Osteoblast (primary cell): ENCODE results near the gene ZDHHC13. TPM values are rescaled to one million over a fixed set of nuclear protein-coding genes. Genes with fewer than 3 reads are reported as not detected.

Source experiments
- DNase-seq: peaks from one replicate; pipeline ENCODE4 v3.0.0; 2011; ENCODE audit warnings: low spot score, mixed read lengths; ENCODE audit not compliant: insufficient read length; ENCODE audit errors: missing footprints
- H2AFZ ChIP-seq: 2 replicates; pipeline ENCODE4 v1.6.0; 2011; ENCODE audit warnings: mild to moderate bottlenecking, low read length
- H3K27ac ChIP-seq: 2 replicates; pipeline ENCODE4 v1.5.1; 2011; ENCODE audit warnings: mild to moderate bottlenecking, low read depth, low read length, moderate library complexity
- H3K27me3 ChIP-seq: 2 replicates; pipeline ENCODE4 v1.6.0; 2012; ENCODE audit warnings: mild to moderate bottlenecking, control low read depth, inconsistent platforms, low read length, moderate library complexity; ENCODE audit not compliant: insufficient read depth
- H3K36me3 ChIP-seq: 2 replicates; pipeline ENCODE4 v1.5.1; 2011; ENCODE audit warnings: mild to moderate bottlenecking, low read length, control low read depth, moderate library complexity; ENCODE audit not compliant: insufficient read depth
- H3K4me1 ChIP-seq: 2 replicates; pipeline ENCODE4 v1.5.1; 2011; ENCODE audit warnings: mild to moderate bottlenecking, low read length, control low read depth, moderate library complexity; ENCODE audit not compliant: insufficient read depth
- H3K4me2 ChIP-seq: 2 replicates; pipeline ENCODE4 v1.6.0; 2011; ENCODE audit warnings: mild to moderate bottlenecking, low read length; ENCODE audit not compliant: insufficient read depth
- H3K4me3 ChIP-seq: fragments of 200-600 bp; sonication (generic); 3 replicates; pipeline ENCODE4 v1.5.1; 2012; ENCODE audit warnings: mild to moderate bottlenecking, low read length, inconsistent platforms; ENCODE audit not compliant: insufficient read depth
- H3K79me2 ChIP-seq: 2 replicates; pipeline ENCODE4 v1.6.0; 2012; ENCODE audit warnings: mild to moderate bottlenecking, low read length, control low read depth, inconsistent platforms; ENCODE audit not compliant: insufficient read depth
- H3K9me3 ChIP-seq: 2 replicates; pipeline ENCODE4 v1.5.1; 2011; ENCODE audit warnings: low read depth, low read length, control low read depth
- H4K20me1 ChIP-seq: 2 replicates; pipeline ENCODE4 v1.6.0; 2012; ENCODE audit warnings: mild to moderate bottlenecking, low read length, control low read depth; ENCODE audit not compliant: insufficient read depth
- CTCF ChIP-seq: IDR thresholded peaks from 2 replicates; pipeline ENCODE4 v1.5.1; 2011; ENCODE audit warnings: mild to moderate bottlenecking, low read depth, low read length, moderate library complexity; ENCODE audit errors: extremely low read depth
- total RNA-seq: library from RNA; depleted of rRNA; stranded (reverse); fragments of >200 nt; gene quantifications from 2 replicates; pipeline ENCODE4 v1.2.3, GENCODE V29; 2012

ZDHHC13 gene
- total RNA-seq, 1 donor, result 16.6 TPM

- DNase-seq, result no peak
- H3K27me3 ChIP-seq, result peaks cover 45% of the 10 kb centered on the region
- TF ChIP-seq CTCF, result no peak
- no peaks in the 10 kb centered on the region for H4K20me1 ChIP-seq
- no peaks in the 10 kb centered on the region for H3K36me3 ChIP-seq
- H3K9me3 ChIP-seq, result no peaks in the 10 kb centered on the region
- H3K4me3 ChIP-seq, result no peak overlapping the region
- H3K27ac ChIP-seq, result no peak overlapping the region
- H3K4me1 ChIP-seq, result peaks cover 3% of the 10 kb centered on the region
- no peaks in the 10 kb centered on the region for H3K79me2 ChIP-seq
- no peak overlapping the region for H2AFZ ChIP-seq
- H3K4me2 ChIP-seq, result no peak overlapping the region
Measured at GRCh38 chr11:19208959-19209546, 92.1 kb downstream of the ZDHHC13 start.

- no peaks in the 10 kb centered on the region for H3K79me2 ChIP-seq
- no peaks in the 10 kb centered on the region for H3K9me3 ChIP-seq
- no peak for DNase-seq
- H3K27ac ChIP-seq, result no peak overlapping the region
- TF ChIP-seq CTCF, result no peak
- no peak overlapping the region for H2AFZ ChIP-seq
- H3K4me3 ChIP-seq, result no peak overlapping the region
- H3K4me1 ChIP-seq, result peaks cover 3% of the 10 kb centered on the region
- H3K4me2 ChIP-seq, result no peak overlapping the region
- no peaks in the 10 kb centered on the region for H3K36me3 ChIP-seq
- H4K20me1 ChIP-seq, result no peaks in the 10 kb centered on the region
- peaks cover 52% of the 10 kb centered on the region for H3K27me3 ChIP-seq
Measured at GRCh38 chr11:19209617-19210370, 92.8 kb downstream of the ZDHHC13 start.

- Histone ChIP-seq H3K4me3 (no peak overlapping the region), H3K4me1 (no peaks in the 10 kb centered on the region), H4K20me1 (no peaks in the 10 kb centered on the region), H3K4me2 (no peak overlapping the region), H3K79me2 (no peaks in the 10 kb centered on the region), H3K27ac (no peak overlapping the region), H2AFZ (no peak overlapping the region), H3K36me3 (no peaks in the 10 kb centered on the region), H3K27me3 (peaks cover 46% of the 10 kb centered on the region), H3K9me3 (no peaks in the 10 kb centered on the region)
- no peak for TF ChIP-seq CTCF
- no peak for DNase-seq
Measured at GRCh38 chr11:19216021-19216420, 99.1 kb downstream of the ZDHHC13 start.

GRCh38 chr11:19216709-19217374 lies 99.9 kb downstream of the ZDHHC13 start:
- Histone ChIP-seq H3K36me3 (no peaks in the 10 kb centered on the region), H4K20me1 (no peaks in the 10 kb centered on the region), H3K79me2 (no peaks in the 10 kb centered on the region), H3K4me2 (peak overlapping the region; percentile 23), H2AFZ (no peak overlapping the region), H3K4me1 (no peaks in the 10 kb centered on the region), H3K4me3 (no peak overlapping the region), H3K27ac (no peak overlapping the region), H3K27me3 (peaks cover 44% of the 10 kb centered on the region), H3K9me3 (no peaks in the 10 kb centered on the region)
- no peak for TF ChIP-seq CTCF
- DNase-seq, result no peak
